ENCODE data around the gene MYCBPAP.
A peak's percentile ranks its signal among the peaks of the same experiment; 100 is the strongest.

The MYCBPAP gene

GRCh38 chr17:50554201-50554600 is 46.0 kb downstream of the MYCBPAP start:
- no peaks in the 10 kb centered on the region for H3K9me3 Mint-ChIP-seq
- H3K27me3 Mint-ChIP-seq (ENCODE audit: low read depth, poor library complexity): peaks cover 58% of the 10 kb centered on the region
- H3K36me3 Mint-ChIP-seq (ENCODE audit: low read depth): no peaks in the 10 kb centered on the region
- H3K4me1 Mint-ChIP-seq: peaks cover 57% of the 10 kb centered on the region
- no peak for TF ChIP-seq CTCF (IDR thresholded peaks at IDR 0.05)
- H3K27ac Mint-ChIP-seq: no peak overlapping the region
- no peak for DNase-seq
- no peak overlapping the region for H3K4me3 Mint-ChIP-seq

- H3K27me3 Mint-ChIP-seq (ENCODE audit: low read depth, poor library complexity): peaks cover 76% of the 10 kb centered on the region
- H3K9me3 Mint-ChIP-seq: no peaks in the 10 kb centered on the region
- DNase-seq: no peak
- no peaks in the 10 kb centered on the region for H3K36me3 Mint-ChIP-seq (ENCODE audit: low read depth)
- no peak overlapping the region for H3K4me3 Mint-ChIP-seq
- no peak overlapping the region for H3K27ac Mint-ChIP-seq
- peaks cover 54% of the 10 kb centered on the region for H3K4me1 Mint-ChIP-seq
- no peak for TF ChIP-seq CTCF (IDR thresholded peaks at IDR 0.05)
Measured at GRCh38 chr17:50556803-50557202, 48.6 kb downstream of the MYCBPAP start.

- TF ChIP-seq CTCF (IDR thresholded peaks at IDR 0.05): no peak
- Mint-ChIP-seq H3K27me3 (ENCODE audit: low read depth, poor library complexity) (peaks cover 76% of the 10 kb centered on the region), H3K27ac (no peak overlapping the region), H3K9me3 (no peaks in the 10 kb centered on the region), H3K36me3 (ENCODE audit: low read depth) (no peaks in the 10 kb centered on the region), H3K4me1 (peaks cover 60% of the 10 kb centered on the region), H3K4me3 (no peak overlapping the region)
- no peak for DNase-seq
Measured at GRCh38 chr17:50557630-50558029, 49.4 kb downstream of the MYCBPAP start.

GRCh38 chr17:50558091-50558490 is 49.9 kb downstream of the MYCBPAP start:
- Mint-ChIP-seq H3K4me1 (peaks cover 61% of the 10 kb centered on the region), H3K36me3 (ENCODE audit: low read depth) (no peaks in the 10 kb centered on the region), H3K9me3 (no peaks in the 10 kb centered on the region), H3K27me3 (ENCODE audit: low read depth, poor library complexity) (peaks cover 78% of the 10 kb centered on the region), H3K4me3 (peak overlapping the region; percentile 68), H3K27ac (no peak overlapping the region)
- DNase-seq: no peak
- TF ChIP-seq CTCF (IDR thresholded peaks at IDR 0.05): no peak

GRCh38 chr17:50558581-50558940 is 50.3 kb downstream of the MYCBPAP start:
- no peaks in the 10 kb centered on the region for H3K36me3 Mint-ChIP-seq (ENCODE audit: low read depth)
- no peak overlapping the region for H3K27ac Mint-ChIP-seq
- no peak for DNase-seq
- H3K4me3 Mint-ChIP-seq: peak overlapping the region; percentile 68
- no peaks in the 10 kb centered on the region for H3K9me3 Mint-ChIP-seq
- H3K4me1 Mint-ChIP-seq: peaks cover 66% of the 10 kb centered on the region
- peaks cover 82% of the 10 kb centered on the region for H3K27me3 Mint-ChIP-seq (ENCODE audit: low read depth, poor library complexity)
- TF ChIP-seq CTCF (IDR thresholded peaks at IDR 0.05): no peak

- Mint-ChIP-seq H3K27me3 (ENCODE audit: low read depth, poor library complexity) (peaks cover 84% of the 10 kb centered on the region), H3K9me3 (no peaks in the 10 kb centered on the region), H3K4me3 (peak overlapping the region; percentile 68), H3K27ac (no peak overlapping the region), H3K36me3 (ENCODE audit: low read depth) (no peaks in the 10 kb centered on the region), H3K4me1 (peaks cover 71% of the 10 kb centered on the region)
- DNase-seq: peak; percentile 62
- TF ChIP-seq CTCF (IDR thresholded peaks at IDR 0.05): no peak
Measured at GRCh38 chr17:50558941-50559614, 50.8 kb downstream of the MYCBPAP start.
